KMS-11 (cell line): ENCODE data around the gene TIMM10.

Experiments used
- H2AFZ ChIP-seq: fragments of 200-600 bp; sonication (generic); 2 replicates; pipeline ENCODE4 v1.6.1; 2016; ENCODE audit warnings: antibody characterized with exemption, mixed run types, low read depth
- H3K27ac ChIP-seq: fragments of 200-600 bp; sonication (generic); 2 replicates; pipeline ENCODE4 v1.6.1; 2016; ENCODE audit warnings: mild to moderate bottlenecking, mixed run types
- H3K27me3 ChIP-seq: fragments of 200-600 bp; sonication (generic); 2 replicates; pipeline ENCODE4 v1.6.1; 2017; ENCODE audit warnings: mild to moderate bottlenecking, low read depth, mixed run types, moderate library complexity; ENCODE audit not compliant: insufficient read depth
- H3K36me3 ChIP-seq: fragments of 200-600 bp; sonication (generic); 2 replicates; pipeline ENCODE4 v1.6.1; 2017; ENCODE audit warnings: mild to moderate bottlenecking, mixed run types; ENCODE audit not compliant: insufficient read depth
- H3K4me1 ChIP-seq: fragments of 200-600 bp; sonication (generic); 2 replicates; pipeline ENCODE4 v1.6.1; 2016; ENCODE audit warnings: mild to moderate bottlenecking, low read depth, mixed run types; ENCODE audit not compliant: poor library complexity, severe bottlenecking
- H3K4me2 ChIP-seq: fragments of 200-600 bp; sonication (generic); 2 replicates; pipeline ENCODE4 v1.7.0; 2016; ENCODE audit warnings: mild to moderate bottlenecking, mixed run types
- H3K4me3 ChIP-seq: fragments of 200-600 bp; sonication (generic); IDR thresholded peaks from 2 replicates; pipeline ENCODE4 v1.6.1; 2017; ENCODE audit warnings: low read depth, low read length, mixed read lengths; ENCODE audit not compliant: insufficient read depth
- H3K79me2 ChIP-seq: fragments of 200-600 bp; sonication (generic); 2 replicates; pipeline ENCODE4 v1.6.1; 2016; ENCODE audit warnings: low read depth, mixed run types; ENCODE audit not compliant: insufficient read depth
- H3K9ac ChIP-seq: fragments of 200-600 bp; sonication (generic); 2 replicates; pipeline ENCODE4 v1.6.1; 2016; ENCODE audit warnings: mild to moderate bottlenecking, mixed run types
- H4K20me1 ChIP-seq: fragments of 200-600 bp; sonication (generic); 2 replicates; pipeline ENCODE4 v1.6.1; 2016; ENCODE audit warnings: mild to moderate bottlenecking, mixed run types; ENCODE audit not compliant: insufficient read depth
- CTCF ChIP-seq: fragments of 200-600 bp; sonication (generic); conservative IDR thresholded peaks from 2 replicates; pipeline ENCODE4 v1.6.1; 2017; ENCODE audit warnings: low read depth, mild to moderate bottlenecking, antibody characterized with exemption, low read length, moderate library complexity, mixed read lengths

The TIMM10 gene

GRCh38 chr11:57546451-57546850, 15.9 kb upstream of the TIMM10 start:
- no peak for TF ChIP-seq CTCF
- H4K20me1 ChIP-seq = no peaks in the 10 kb centered on the region
- H3K27ac ChIP-seq = no peak overlapping the region
- H3K4me1 ChIP-seq = peaks cover 7% of the 10 kb centered on the region
- no peaks in the 10 kb centered on the region for H3K79me2 ChIP-seq
- no peak overlapping the region for H3K9ac ChIP-seq
- no peak overlapping the region for H3K4me2 ChIP-seq
- H3K36me3 ChIP-seq = no peaks in the 10 kb centered on the region
- no peaks in the 10 kb centered on the region for H3K27me3 ChIP-seq
- H2AFZ ChIP-seq = no peak overlapping the region
- H3K4me3 ChIP-seq = no peak overlapping the region

GRCh38 chr11:57545883-57546282, 15.3 kb upstream of the TIMM10 start:
- Histone ChIP-seq H3K4me3 (no peak overlapping the region), H3K36me3 (no peaks in the 10 kb centered on the region), H3K27me3 (no peaks in the 10 kb centered on the region), H4K20me1 (no peaks in the 10 kb centered on the region), H2AFZ (no peak overlapping the region), H3K79me2 (no peaks in the 10 kb centered on the region), H3K4me1 (peaks cover 7% of the 10 kb centered on the region), H3K9ac (no peak overlapping the region), H3K27ac (no peak overlapping the region), H3K4me2 (no peak overlapping the region)
- no peak for TF ChIP-seq CTCF

GRCh38 chr11:57544566-57544965, 14.0 kb upstream of the TIMM10 start:
- Histone ChIP-seq H3K79me2 (no peaks in the 10 kb centered on the region), H2AFZ (no peak overlapping the region), H3K4me3 (no peak overlapping the region), H4K20me1 (no peaks in the 10 kb centered on the region), H3K36me3 (no peaks in the 10 kb centered on the region), H3K27me3 (no peaks in the 10 kb centered on the region), H3K4me2 (no peak overlapping the region), H3K9ac (no peak overlapping the region), H3K27ac (no peak overlapping the region), H3K4me1 (peaks cover 7% of the 10 kb centered on the region)
- TF ChIP-seq CTCF = no peak

GRCh38 chr11:57543593-57543992, 13.0 kb upstream of the TIMM10 start:
- no peaks in the 10 kb centered on the region for H4K20me1 ChIP-seq
- no peak overlapping the region for H3K4me3 ChIP-seq
- H3K4me2 ChIP-seq = no peak overlapping the region
- no peak overlapping the region for H3K9ac ChIP-seq
- H2AFZ ChIP-seq = no peak overlapping the region
- H3K4me1 ChIP-seq = peaks cover 7% of the 10 kb centered on the region
- H3K36me3 ChIP-seq = no peaks in the 10 kb centered on the region
- no peak for TF ChIP-seq CTCF
- H3K27ac ChIP-seq = no peak overlapping the region
- H3K27me3 ChIP-seq = no peaks in the 10 kb centered on the region
- H3K79me2 ChIP-seq = no peaks in the 10 kb centered on the region
